WERI-Rb-1 (cell line): ENCODE results near the gene RGS13.

Experiments used
- DNase-seq: peaks from one replicate; pipeline ENCODE4 v3.0.0-alpha.2; 2020
- H3K27ac ChIP-seq: fragments of 250-450 bp; sonication (Bioruptor Pico); 2 replicates; pipeline ENCODE4 v1.5.1; 2020; ENCODE audit warnings: mild to moderate bottlenecking, moderate library complexity
- H3K27me3 ChIP-seq: fragments of 250-450 bp; sonication (Bioruptor Pico); 2 replicates; pipeline ENCODE4 v1.5.1; 2021; ENCODE audit warnings: mild to moderate bottlenecking, low read depth, moderate library complexity; ENCODE audit not compliant: insufficient read depth, severe bottlenecking
- H3K36me3 ChIP-seq: fragments of 250-450 bp; sonication (Bioruptor Pico); 2 replicates; pipeline ENCODE4 v1.5.1; 2020; ENCODE audit warnings: mild to moderate bottlenecking, moderate library complexity
- H3K4me3 ChIP-seq: 2 replicates; pipeline ENCODE4 v1.5.1; 2011; ENCODE audit warnings: low read depth, mild to moderate bottlenecking, control low read depth, low read length
- H3K9me3 ChIP-seq: fragments of 250-450 bp; sonication (Bioruptor Pico); 2 replicates; pipeline ENCODE4 v1.5.1; 2021; ENCODE audit warnings: mild to moderate bottlenecking, moderate library complexity; ENCODE audit not compliant: severe bottlenecking
- CTCF ChIP-seq: IDR thresholded peaks from 2 replicates; pipeline ENCODE4 v1.5.1; 2011; ENCODE audit warnings: low read depth, mild to moderate bottlenecking, control low read depth, inconsistent platforms, low read length

Gene RGS13

GRCh38 chr1:192610112-192610889, 25.6 kb upstream of the RGS13 start:
- no peak for DNase-seq
- no peaks in the 10 kb centered on the region for H3K9me3 ChIP-seq
- H3K27me3 ChIP-seq, result no peaks in the 10 kb centered on the region
- no peaks in the 10 kb centered on the region for H3K36me3 ChIP-seq
- no peak for TF ChIP-seq CTCF
- no peak overlapping the region for H3K27ac ChIP-seq
- H3K4me3 ChIP-seq, result no peak overlapping the region

- Histone ChIP-seq H3K4me3 (no peak overlapping the region), H3K27me3 (no peaks in the 10 kb centered on the region)
Measured at GRCh38 chr1:192615055-192615454, 20.9 kb upstream of the RGS13 start.

GRCh38 chr1:192620071-192620635, 15.8 kb upstream of the RGS13 start:
- no peak for TF ChIP-seq CTCF
- Histone ChIP-seq H3K9me3 (no peaks in the 10 kb centered on the region), H3K27ac (no peak overlapping the region), H3K36me3 (no peaks in the 10 kb centered on the region), H3K4me3 (no peak overlapping the region), H3K27me3 (no peaks in the 10 kb centered on the region)
- no peak for DNase-seq

More at GRCh38 chr1:192615055-192615454, 20.9 kb upstream of the RGS13 start:
- Histone ChIP-seq H3K36me3 (no peaks in the 10 kb centered on the region), H3K9me3 (no peaks in the 10 kb centered on the region), H3K27ac (no peak overlapping the region)
- DNase-seq, result no peak
- TF ChIP-seq CTCF, result no peak

- no peak overlapping the region for H3K27ac ChIP-seq
- no peaks in the 10 kb centered on the region for H3K27me3 ChIP-seq
- no peak for DNase-seq
- no peak overlapping the region for H3K4me3 ChIP-seq
- no peaks in the 10 kb centered on the region for H3K9me3 ChIP-seq
- no peak for TF ChIP-seq CTCF
- H3K36me3 ChIP-seq, result no peaks in the 10 kb centered on the region
Measured at GRCh38 chr1:192626366-192627179, 9.4 kb upstream of the RGS13 start.

DNA sequence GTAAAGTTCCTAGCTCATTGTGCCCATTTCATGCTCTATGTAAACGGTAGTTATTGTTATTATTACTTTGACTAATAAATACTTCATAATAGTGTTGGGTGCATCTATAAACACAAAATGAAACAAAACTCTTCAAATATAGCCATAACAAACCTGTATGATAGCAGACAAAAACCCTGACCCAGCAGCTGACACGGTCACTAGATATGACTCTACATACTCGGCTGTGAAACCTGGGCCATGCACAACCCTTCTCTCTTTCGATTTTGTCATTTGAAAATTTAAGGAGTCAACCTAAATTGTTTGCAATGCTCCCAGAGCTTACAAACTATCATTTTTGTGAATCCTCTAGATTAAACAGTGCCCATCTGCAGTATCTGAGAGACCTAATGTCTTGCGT, 8.0 kb upstream of the RGS13 start:
- Histone ChIP-seq H3K27me3 (no peaks in the 10 kb centered on the region), H3K4me3 (no peak overlapping the region), H3K36me3 (no peaks in the 10 kb centered on the region), H3K27ac (no peak overlapping the region), H3K9me3 (no peaks in the 10 kb centered on the region)
- no peak for TF ChIP-seq CTCF
- no peak for DNase-seq
